Neural crest cell (in vitro differentiated cells): ENCODE data around the gene MAP1B. TPM values are rescaled to one million over a fixed set of nuclear protein-coding genes. Genes with fewer than 3 reads are reported as not detected.

ENCODE experiments used
- DNase-seq: peaks from one replicate; pipeline ENCODE4 v3.0.0; 2021; ENCODE audit warnings: low read depth, mixed read lengths, low spot score
- H3K27ac Mint-ChIP-seq: one replicate; pipeline ENCODE4 v1.8.0; 2021; ENCODE audit warnings: mild to moderate bottlenecking, mixed read lengths; ENCODE audit not compliant: unreplicated experiment
- H3K27me3 Mint-ChIP-seq: 2 replicates; pipeline ENCODE4 v1.8.0; 2021; ENCODE audit warnings: low read depth, mild to moderate bottlenecking, mixed read lengths
- H3K36me3 Mint-ChIP-seq: 2 replicates; pipeline ENCODE4 v1.8.0; 2021; ENCODE audit warnings: low read depth, mild to moderate bottlenecking, mixed read lengths
- H3K4me1 Mint-ChIP-seq: 2 replicates; pipeline ENCODE4 v1.8.0; 2021; ENCODE audit warnings: mixed read lengths
- H3K4me3 Mint-ChIP-seq: one replicate; pipeline ENCODE4 v1.8.0; 2021; ENCODE audit warnings: mild to moderate bottlenecking, mixed read lengths
- H3K9me3 Mint-ChIP-seq: 2 replicates; pipeline ENCODE4 v1.8.0; 2021; ENCODE audit warnings: mixed read lengths
- CTCF ChIP-seq: fragments of 200-600 bp; sonication (generic); conservative IDR thresholded peaks from 2 replicates; pipeline ENCODE4 v1.5.0; 2021; ENCODE audit warnings: antibody characterized with exemption, mild to moderate bottlenecking
- total RNA-seq: library from RNA; stranded (reverse); gene quantifications from 2 replicates; pipeline ENCODE4 v1.2.1, GENCODE V29; 2021

The MAP1B gene
- total RNA-seq, 1 donor from 2014 or later = 256 TPM

DNA sequence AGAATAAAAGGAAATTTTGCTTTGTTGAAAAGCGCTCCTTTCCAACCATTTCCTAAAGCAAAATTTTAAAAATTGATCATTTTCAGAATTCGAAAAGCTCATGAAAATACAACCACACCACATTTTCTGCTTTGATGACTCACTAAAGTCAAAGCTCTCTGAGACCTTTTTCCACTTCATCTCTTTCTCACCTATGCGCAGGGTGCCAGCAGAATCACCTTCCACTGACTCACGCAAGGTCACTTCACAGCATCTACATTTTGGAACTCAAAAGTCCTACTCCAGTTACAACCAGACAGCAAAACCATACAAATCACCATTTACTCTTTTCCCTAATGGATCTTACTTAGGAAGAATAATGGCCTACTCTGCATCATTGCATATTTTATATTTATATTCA is 106.2 kb downstream of the MAP1B start:
- peaks cover 6% of the 10 kb centered on the region for H3K4me1 Mint-ChIP-seq
- H3K36me3 Mint-ChIP-seq = peaks cover 18% of the 10 kb centered on the region
- no peaks in the 10 kb centered on the region for H3K9me3 Mint-ChIP-seq
- no peak overlapping the region for H3K27ac Mint-ChIP-seq
- TF ChIP-seq CTCF = no peak
- H3K27me3 Mint-ChIP-seq = no peaks in the 10 kb centered on the region
- DNase-seq = no peak
- H3K4me3 Mint-ChIP-seq = no peak overlapping the region

DNA sequence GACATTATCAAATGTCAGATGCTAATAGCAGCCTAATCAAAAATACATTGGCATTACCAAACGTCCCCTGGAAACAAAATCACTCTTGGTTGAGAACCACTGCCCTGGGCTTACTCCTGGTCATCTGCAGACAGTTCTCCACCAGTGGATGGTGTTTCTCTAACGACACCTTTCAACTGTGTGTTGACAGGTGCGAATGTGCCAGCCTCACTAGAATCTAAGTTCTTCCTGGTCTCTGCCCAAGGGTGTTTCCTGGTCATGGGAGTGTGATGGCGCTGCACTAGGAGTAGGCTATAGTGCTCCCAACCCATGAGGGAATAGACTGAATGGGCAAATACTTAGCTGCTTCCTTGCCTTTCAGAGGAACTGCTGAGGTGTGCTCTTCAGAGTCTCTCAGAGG is 106.9 kb downstream of the MAP1B start:
- peaks cover 3% of the 10 kb centered on the region for H3K4me1 Mint-ChIP-seq
- H3K36me3 Mint-ChIP-seq = peaks cover 21% of the 10 kb centered on the region
- DNase-seq = no peak
- H3K27ac Mint-ChIP-seq = no peak overlapping the region
- no peak overlapping the region for H3K4me3 Mint-ChIP-seq
- no peak for TF ChIP-seq CTCF
- H3K9me3 Mint-ChIP-seq = no peaks in the 10 kb centered on the region
- H3K27me3 Mint-ChIP-seq = no peaks in the 10 kb centered on the region

- Mint-ChIP-seq H3K9me3 (no peaks in the 10 kb centered on the region), H3K36me3 (peaks cover 27% of the 10 kb centered on the region), H3K4me3 (no peak overlapping the region), H3K27me3 (no peaks in the 10 kb centered on the region), H3K4me1 (no peaks in the 10 kb centered on the region), H3K27ac (no peak overlapping the region)
- no peak for TF ChIP-seq CTCF
- DNase-seq = no peak
These were observed 109.5 kb downstream of the MAP1B start for GRCh38 chr5:72216756-72217155.

- no peak for TF ChIP-seq CTCF
- Mint-ChIP-seq H3K27me3 (no peaks in the 10 kb centered on the region), H3K36me3 (peaks cover 34% of the 10 kb centered on the region), H3K27ac (no peak overlapping the region), H3K4me3 (no peak overlapping the region), H3K9me3 (no peaks in the 10 kb centered on the region), H3K4me1 (no peaks in the 10 kb centered on the region)
- no peak for DNase-seq
These were observed 113.8 kb downstream of the MAP1B start for GRCh38 chr5:72221099-72221498.

GRCh38 chr5:72221541-72221940 is 114.3 kb downstream of the MAP1B start:
- Mint-ChIP-seq H3K27ac (no peak overlapping the region), H3K9me3 (no peaks in the 10 kb centered on the region), H3K36me3 (peaks cover 35% of the 10 kb centered on the region), H3K4me1 (peaks cover under 1% of the 10 kb centered on the region), H3K4me3 (no peak overlapping the region), H3K27me3 (no peaks in the 10 kb centered on the region)
- no peak for DNase-seq
- TF ChIP-seq CTCF = no peak

DNA sequence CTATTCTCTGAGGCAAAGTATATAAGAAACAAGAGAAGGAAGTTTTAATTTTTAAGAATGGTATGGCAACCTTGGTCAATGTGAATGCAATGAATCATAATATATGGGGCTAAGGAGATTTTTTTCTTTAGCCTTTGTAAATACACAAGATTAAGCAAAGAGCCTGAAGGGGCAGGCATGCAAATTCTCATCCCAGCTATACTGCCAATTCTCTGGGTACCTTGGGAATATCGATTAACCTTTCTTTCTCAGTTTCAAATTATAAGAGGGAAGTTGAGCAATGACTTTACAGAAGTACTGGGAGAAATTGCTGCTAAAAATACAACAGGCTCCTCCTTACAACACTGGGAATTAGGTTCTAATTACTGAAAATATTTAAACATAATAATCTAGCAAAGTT is 115.2 kb downstream of the MAP1B start:
- no peak for TF ChIP-seq CTCF
- H3K27me3 Mint-ChIP-seq = no peaks in the 10 kb centered on the region

More for the DNA sequence above, 115.2 kb downstream of the MAP1B start:
- no peaks in the 10 kb centered on the region for H3K9me3 Mint-ChIP-seq
- DNase-seq = no peak
- no peak overlapping the region for H3K4me3 Mint-ChIP-seq
- no peak overlapping the region for H3K27ac Mint-ChIP-seq
- H3K4me1 Mint-ChIP-seq = peaks cover 10% of the 10 kb centered on the region
- peaks cover 36% of the 10 kb centered on the region for H3K36me3 Mint-ChIP-seq
